HEK293 (cell line): ENCODE measurements around the gene SCLT1.

Experiments used
- CTCF ChIA-PET: fragments of 350-600 bp; formaldehyde crosslinking; extraction: SDS; loops from one replicate; lab custom pipeline; 2021; ENCODE audit warnings: antibody characterized with exemption; lab: Yijun Ruan, JAX
- POLR2A ChIA-PET: fragments of 300-600 bp; formaldehyde crosslinking; extraction: SDS; loops from one replicate; lab custom pipeline; 2020; ENCODE audit warnings: antibody characterized with exemption, inconsistent platforms; lab: Yijun Ruan, JAX
- H3K27ac ChIP-seq: fragments of 200-500 bp; sonication (Bioruptor generic); 2 replicates; pipeline ENCODE4 v1.5.1; 2014; ENCODE audit warnings: low read depth, low read length, control low read depth, inconsistent platforms; ENCODE audit errors: extremely low read depth
- H3K36me3 ChIP-seq, 2 experiments: fragments of 200-500 bp in 1 of 2; sonication (Bioruptor generic) in 1 of 2; 1 replicate in 1 of 2; 2 replicates in 1 of 2; pipeline ENCODE4 v1.5.1; 2014 to 2017; ENCODE audit warnings: inconsistent platforms in 2 of 2, low read length in 2 of 2; ENCODE audit not compliant: control insufficient read depth in 2 of 2, insufficient read depth in 1 of 2
- H3K4me1 ChIP-seq: fragments of 200-500 bp; sonication (Bioruptor generic); 2 replicates; pipeline ENCODE4 v1.5.1; 2014; ENCODE audit warnings: mild to moderate bottlenecking, low read length, inconsistent platforms; ENCODE audit not compliant: control insufficient read depth, insufficient read depth
- H3K4me3 ChIP-seq: 2 replicates; pipeline ENCODE4 v1.5.1; 2011; ENCODE audit warnings: low read depth, mild to moderate bottlenecking, control low read depth, low read length, moderate library complexity
- H3K9me3 ChIP-seq: fragments of 200-500 bp; sonication (Bioruptor generic); 2 replicates; pipeline ENCODE4 v1.5.1; 2014; ENCODE audit warnings: low read depth, low read length, inconsistent platforms; ENCODE audit not compliant: control insufficient read depth, insufficient read depth
- GFI1B ChIP-seq: fragments of 450-650 bp; formaldehyde crosslinking; IDR thresholded peaks from 2 replicates; pipeline ENCODE4 v1.5.1; 2016; ENCODE audit warnings: missing biosample characterization, missing genetic modification characterization
- KLF1 ChIP-seq: fragments of 450-650 bp; formaldehyde crosslinking; IDR thresholded peaks from 2 replicates; pipeline ENCODE4 v1.5.1; 2016; ENCODE audit warnings: missing biosample characterization, missing genetic modification characterization
- SETDB1 ChIP-seq: IDR thresholded peaks from one replicate; pipeline ENCODE4 v1.6.1; 2017; ENCODE audit warnings: mild to moderate bottlenecking, low read length, moderate library complexity, mixed read lengths; ENCODE audit not compliant: insufficient read length
- ZFP37 ChIP-seq: fragments of 450-650 bp; formaldehyde crosslinking; IDR thresholded peaks from 2 replicates; pipeline ENCODE4 v1.5.1; 2016; ENCODE audit warnings: missing biosample characterization, missing genetic modification characterization
- ZNF10 ChIP-seq: fragments of 450-650 bp; formaldehyde crosslinking; IDR thresholded peaks from 2 replicates; pipeline ENCODE4 v1.5.1; 2017; ENCODE audit warnings: missing biosample characterization, missing genetic modification characterization
- ZNF148 ChIP-seq: fragments of 450-650 bp; formaldehyde crosslinking; IDR thresholded peaks from 2 replicates; pipeline ENCODE4 v1.5.0; 2017; ENCODE audit warnings: missing biosample characterization, missing genetic modification characterization, borderline replicate concordance
- ZNF16 ChIP-seq: fragments of 450-650 bp; formaldehyde crosslinking; IDR thresholded peaks from 2 replicates; pipeline ENCODE4 v1.5.1; 2016; ENCODE audit warnings: low read depth, missing biosample characterization, missing genetic modification characterization
- ZNF398 ChIP-seq: fragments of 450-650 bp; formaldehyde crosslinking; IDR thresholded peaks from 2 replicates; pipeline ENCODE4 v1.5.1; 2017; ENCODE audit warnings: missing biosample characterization, missing genetic modification characterization
- ZNF513 ChIP-seq: fragments of 450-650 bp; IDR thresholded peaks from 2 replicates; pipeline ENCODE4 v1.5.1; 2018; ENCODE audit warnings: missing biosample characterization, missing genetic modification characterization
- ZNF747 ChIP-seq: fragments of 450-650 bp; formaldehyde crosslinking; IDR thresholded peaks from 2 replicates; pipeline ENCODE4 v1.5.1; 2016; ENCODE audit warnings: missing biosample characterization, missing genetic modification characterization
- ZNF768 ChIP-seq: fragments of 450-650 bp; formaldehyde crosslinking; IDR thresholded peaks from 2 replicates; pipeline ENCODE4 v1.5.1; 2018; ENCODE audit warnings: missing biosample characterization, mild to moderate bottlenecking, missing genetic modification characterization
- ZNF785 ChIP-seq: fragments of 450-650 bp; formaldehyde crosslinking; IDR thresholded peaks from 2 replicates; pipeline ENCODE4 v1.5.1; 2016; ENCODE audit warnings: missing biosample characterization, missing genetic modification characterization
- ZNF791 ChIP-seq: fragments of 450-650 bp; formaldehyde crosslinking; IDR thresholded peaks from 2 replicates; pipeline ENCODE4 v1.5.1; 2016; ENCODE audit warnings: missing biosample characterization, missing genetic modification characterization

SCLT1 gene

GRCh38 chr4:129063640-129064039 lies 29.7 kb downstream of the SCLT1 start (continued):
- TF ChIP-seq ZNF513 (tag by site-specific recombination) (no peak), ZNF148 (no peak), ZFP37 (no peak), GFI1B (no peak)

GRCh38 chr4:129062580-129062979 lies 30.8 kb downstream of the SCLT1 start:
- ChIA-PET POLR2A (no interaction called here), CTCF (no interaction called here)
- no peaks in the 10 kb centered on the region for H3K4me1 ChIP-seq
- no peak overlapping the region for H3K27ac ChIP-seq
- peaks cover 0 to 16% of the 10 kb centered on the region in 2 experiments; a peak in 1 of 3 replicates for H3K36me3 ChIP-seq
- no peaks in the 10 kb centered on the region for H3K9me3 ChIP-seq
- H3K4me3 ChIP-seq, result no peak overlapping the region
- TF ChIP-seq ZNF10, result no peak
- no peak for TF ChIP-seq ZNF747 (tag by site-specific recombination)
- peak; percentile 87 for TF ChIP-seq ZNF791
- no peak for TF ChIP-seq KLF1
- no peak for TF ChIP-seq ZNF398
- peak; percentile 89 for TF ChIP-seq SETDB1
- no peak for TF ChIP-seq ZNF768 (tag by site-specific recombination)
- no peak for TF ChIP-seq ZNF785 (tag by site-specific recombination)
- no peak for TF ChIP-seq ZNF16 (tag by site-specific recombination)
- TF ChIP-seq, all 188 proteins: peak for 2

GRCh38 chr4:129059028-129059427 lies 34.3 kb downstream of the SCLT1 start:
- Histone ChIP-seq H3K4me3 (no peak overlapping the region), H3K27ac (no peak overlapping the region), H3K36me3 (peaks cover 0 to 16% of the 10 kb centered on the region in 2 experiments; a peak in 1 of 3 replicates), H3K9me3 (no peaks in the 10 kb centered on the region)
- CTCF ChIA-PET, result no interaction called here
- peak; percentile 73 for TF ChIP-seq SETDB1
- no peak for TF ChIP-seq ZNF513 (tag by site-specific recombination)
- TF ChIP-seq, all 188 proteins: peak for 1
- POLR2A ChIA-PET, result no interaction called here
- H3K4me1 ChIP-seq, result no peaks in the 10 kb centered on the region
